DOHH2 (cell line): ENCODE data around the gene ARHGAP24.
"Not testable (repeated sequence)": the region's sequence is repeated elsewhere in the genome, so short reads cannot be mapped to it uniquely, and the experiment has no call there.

Experiments used
- H3F3A ChIP-seq: fragments of 200-600 bp; sonication (generic), shearing (Covaris generic); 2 replicates; pipeline ENCODE4 v1.6.0; 2016; ENCODE audit warnings: antibody characterized with exemption, mild to moderate bottlenecking; ENCODE audit not compliant: control insufficient read depth, insufficient read depth
- H3K27ac ChIP-seq: fragments of 200-600 bp; sonication (generic); 2 replicates; pipeline ENCODE4 v1.5.1; 2014; ENCODE audit warnings: low read depth, mild to moderate bottlenecking, low read length, moderate library complexity
- H3K27me3 ChIP-seq: fragments of 200-600 bp; sonication (generic); 2 replicates; pipeline ENCODE4 v1.6.1; 2014; ENCODE audit warnings: mild to moderate bottlenecking, low read length, mixed read lengths; ENCODE audit not compliant: control insufficient read depth
- H3K36me3 ChIP-seq: fragments of 200-600 bp; sonication (generic); 2 replicates; pipeline ENCODE4 v1.6.1; 2014; ENCODE audit warnings: mild to moderate bottlenecking, low read length, moderate library complexity, mixed read lengths; ENCODE audit not compliant: control insufficient read depth
- H3K4me1 ChIP-seq: fragments of 200-600 bp; sonication (generic); 2 replicates; pipeline ENCODE4 v1.6.1; 2014; ENCODE audit warnings: mild to moderate bottlenecking, low read length, mixed read lengths; ENCODE audit not compliant: control insufficient read depth
- H3K4me2 ChIP-seq: fragments of 200-600 bp; sonication (generic); 2 replicates; pipeline ENCODE4 v1.6.0; 2014; ENCODE audit warnings: mild to moderate bottlenecking, low read length, moderate library complexity
- H3K4me3 ChIP-seq: fragments of 200-600 bp; sonication (generic); 2 replicates; pipeline ENCODE4 v1.5.1; 2014; ENCODE audit warnings: mild to moderate bottlenecking, low read length, mixed read lengths
- H3K79me2 ChIP-seq: fragments of 200-600 bp; sonication (generic); 2 replicates; pipeline ENCODE4 v1.6.1; 2014; ENCODE audit warnings: mild to moderate bottlenecking, low read length, mixed read lengths; ENCODE audit not compliant: control insufficient read depth
- H3K9me2 ChIP-seq: fragments of 200-600 bp; sonication (generic); replicated peaks from 2 replicates; pipeline ENCODE4 v1.6.1; 2014; ENCODE audit warnings: mild to moderate bottlenecking, low read length, mixed read lengths; ENCODE audit not compliant: control insufficient read depth
- H3K9me3 ChIP-seq: fragments of 200-600 bp; sonication (generic); 2 replicates; pipeline ENCODE4 v1.6.1; 2014; ENCODE audit warnings: antibody characterized with exemption, low read length, mixed read lengths; ENCODE audit not compliant: control insufficient read depth, insufficient read depth
- H4K20me1 ChIP-seq: fragments of 200-600 bp; sonication (generic); 2 replicates; pipeline ENCODE4 v1.6.0; 2014; ENCODE audit warnings: low read depth, mild to moderate bottlenecking, antibody characterized with exemption, low read length, moderate library complexity; ENCODE audit not compliant: control insufficient read depth, insufficient read depth
- EZH2phosphoT487 ChIP-seq: fragments of 200-600 bp; sonication (generic); IDR thresholded peaks from 2 replicates; pipeline ENCODE4 v1.6.1; 2017; ENCODE audit warnings: borderline replicate concordance, mild to moderate bottlenecking, antibody characterized with exemption, low read length, moderate library complexity, mixed read lengths
- TF ChIP-seq, protein P1 (sequence below): fragments of 200-600 bp; sonication (generic); IDR thresholded peaks from one replicate; pipeline ENCODE4 v1.5.1; 2014; ENCODE audit warnings: antibody characterized with exemption, mild to moderate bottlenecking, low read depth, low read length; ENCODE audit not compliant: poor library complexity, severe bottlenecking

The ARHGAP24 gene

DNA sequence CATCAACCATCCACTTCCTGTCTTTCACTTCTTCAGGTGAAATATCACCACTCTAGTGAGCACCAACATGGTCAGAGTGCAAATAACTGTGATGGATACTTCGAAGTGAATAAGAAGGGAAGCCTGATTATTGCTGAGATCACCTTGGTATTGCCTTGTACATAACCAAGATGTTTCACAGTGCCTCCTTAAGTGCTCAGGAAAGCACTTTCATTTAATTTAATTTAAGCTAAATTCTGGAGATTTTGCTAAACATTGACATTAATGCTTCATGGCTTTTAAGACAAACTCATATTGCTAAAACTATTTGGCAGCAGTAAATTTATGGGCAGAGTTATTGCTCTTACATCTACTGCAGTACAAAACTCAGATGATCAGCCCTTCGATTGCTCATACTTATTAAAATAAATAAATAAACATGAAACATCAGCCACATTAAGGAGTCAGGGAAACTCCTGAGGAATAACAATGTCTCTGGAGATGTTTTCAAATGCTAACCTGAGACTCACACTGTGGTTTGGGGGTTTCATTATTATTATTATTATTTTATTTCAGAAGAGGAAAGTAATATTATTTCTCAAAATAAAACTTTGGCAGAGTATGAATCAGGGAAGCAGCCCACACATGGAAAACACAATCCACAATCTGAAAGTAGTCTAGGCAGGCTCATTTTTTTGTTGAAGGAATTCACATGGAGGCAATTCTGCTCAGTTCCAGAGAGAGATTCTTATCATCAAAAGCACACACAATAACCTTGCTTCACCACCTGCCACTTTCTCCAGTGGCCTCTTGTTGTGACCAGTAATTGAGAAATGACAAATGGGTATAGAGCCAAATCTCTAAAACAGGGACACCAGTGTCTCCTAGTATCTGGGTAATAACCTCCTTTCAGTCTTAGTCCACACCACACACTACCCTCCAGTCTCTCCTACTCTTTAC, 540.7 kb downstream of the ARHGAP24 start:
- H3K4me3 ChIP-seq, result no peak overlapping the region
- no peaks in the 10 kb centered on the region for H3K79me2 ChIP-seq
- no peaks in the 10 kb centered on the region for H3K9me2 ChIP-seq
- no peaks in the 10 kb centered on the region for H4K20me1 ChIP-seq
- TF ChIP-seq EZH2phosphoT487, result no peak
- H3F3A ChIP-seq, result no peaks in the 10 kb centered on the region
- H3K27ac ChIP-seq, result no peak overlapping the region
- H3K4me2 ChIP-seq, result no peak overlapping the region
- peaks cover 8% of the 10 kb centered on the region for H3K4me1 ChIP-seq
- no peaks in the 10 kb centered on the region for H3K27me3 ChIP-seq
- H3K9me3 ChIP-seq, result no peaks in the 10 kb centered on the region
- no peaks in the 10 kb centered on the region for H3K36me3 ChIP-seq

GRCh38 chr4:86019362-86019761, 544.4 kb downstream of the ARHGAP24 start:
- Histone ChIP-seq H3K27ac (no peak overlapping the region), H4K20me1 (no peaks in the 10 kb centered on the region), H3K9me2 (no peaks in the 10 kb centered on the region), H3K27me3 (no peaks in the 10 kb centered on the region), H3K9me3 (no peaks in the 10 kb centered on the region), H3K4me1 (peaks cover 9% of the 10 kb centered on the region), H3K79me2 (no peaks in the 10 kb centered on the region), H3F3A (no peaks in the 10 kb centered on the region), H3K36me3 (peaks cover 6% of the 10 kb centered on the region; the same call in 1 of the 2 replicates), H3K4me2 (no peak overlapping the region), H3K4me3 (no peak overlapping the region)
- TF ChIP-seq, protein P1, sequence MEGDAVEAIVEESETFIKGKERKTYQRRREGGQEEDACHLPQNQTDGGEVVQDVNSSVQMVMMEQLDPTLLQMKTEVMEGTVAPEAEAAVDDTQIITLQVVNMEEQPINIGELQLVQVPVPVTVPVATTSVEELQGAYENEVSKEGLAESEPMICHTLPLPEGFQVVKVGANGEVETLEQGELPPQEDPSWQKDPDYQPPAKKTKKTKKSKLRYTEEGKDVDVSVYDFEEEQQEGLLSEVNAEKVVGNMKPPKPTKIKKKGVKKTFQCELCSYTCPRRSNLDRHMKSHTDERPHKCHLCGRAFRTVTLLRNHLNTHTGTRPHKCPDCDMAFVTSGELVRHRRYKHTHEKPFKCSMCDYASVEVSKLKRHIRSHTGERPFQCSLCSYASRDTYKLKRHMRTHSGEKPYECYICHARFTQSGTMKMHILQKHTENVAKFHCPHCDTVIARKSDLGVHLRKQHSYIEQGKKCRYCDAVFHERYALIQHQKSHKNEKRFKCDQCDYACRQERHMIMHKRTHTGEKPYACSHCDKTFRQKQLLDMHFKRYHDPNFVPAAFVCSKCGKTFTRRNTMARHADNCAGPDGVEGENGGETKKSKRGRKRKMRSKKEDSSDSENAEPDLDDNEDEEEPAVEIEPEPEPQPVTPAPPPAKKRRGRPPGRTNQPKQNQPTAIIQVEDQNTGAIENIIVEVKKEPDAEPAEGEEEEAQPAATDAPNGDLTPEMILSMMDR, result no peak
- TF ChIP-seq EZH2phosphoT487, result no peak

GRCh38 chr4:86019906-86020305, 545.0 kb downstream of the ARHGAP24 start:
- Histone ChIP-seq H4K20me1 (no peaks in the 10 kb centered on the region), H3K79me2 (no peaks in the 10 kb centered on the region), H3K27ac (no peak overlapping the region), H3F3A (no peaks in the 10 kb centered on the region), H3K36me3 (peaks cover 8% of the 10 kb centered on the region), H3K9me3 (no peaks in the 10 kb centered on the region), H3K4me2 (no peak overlapping the region), H3K27me3 (no peaks in the 10 kb centered on the region), H3K4me1 (peaks cover 10% of the 10 kb centered on the region), H3K9me2 (no peaks in the 10 kb centered on the region), H3K4me3 (no peak overlapping the region)
- TF ChIP-seq, protein P1, result no peak
- no peak for TF ChIP-seq EZH2phosphoT487

- H3F3A ChIP-seq, H3K4me2 ChIP-seq, H3K27ac ChIP-seq, H3K4me3 ChIP-seq, H3K9me3 ChIP-seq, H3K9me2 ChIP-seq, H4K20me1 ChIP-seq, H3K27me3 ChIP-seq, H3K79me2 ChIP-seq: not testable (repeated sequence)
- H3K36me3 ChIP-seq, result peaks cover 13% of the 10 kb centered on the region
- H3K4me1 ChIP-seq, result peaks cover 11% of the 10 kb centered on the region
These were observed 546.7 kb downstream of the ARHGAP24 start for GRCh38 chr4:86021671-86022070.
